ENCODE results near the gene TBCEL.
"Not testable (repeated sequence)": the region's sequence is repeated elsewhere in the genome, so short reads cannot be mapped to it uniquely, and the experiment has no call there.

TBCEL gene

GRCh38 chr11:121023848-121024751 lies at the start of gene TBCEL:
TSS of gene TBCEL (plus strand) at chr11:121024102. CDS start at chr11:121045691, 21,589 bp downstream.
- peak; percentile 90 for DNase-seq

GRCh38 chr11:120974466-120974865 lies 49.4 kb upstream of the TBCEL start:
- DNase-seq, result no peak

GRCh38 chr11:120974965-120975364 lies 48.9 kb upstream of the TBCEL start:
- DNase-seq, result no peak

GRCh38 chr11:120977266-120978137 lies 46.4 kb upstream of the TBCEL start:
- DNase-seq, result no peak

GRCh38 chr11:120978701-120979100 lies 45.2 kb upstream of the TBCEL start:
- no peak for DNase-seq

- DNase-seq, result peak; percentile 47
Observed at GRCh38 chr11:120985718-120986569, 38.0 kb upstream of the TBCEL start.

- DNase-seq, result no peak
Observed at GRCh38 chr11:120988603-120989002, 35.3 kb upstream of the TBCEL start.

- no peak for DNase-seq
Observed at GRCh38 chr11:120991830-120992686, 31.8 kb upstream of the TBCEL start.

- DNase-seq, result no peak
Observed at GRCh38 chr11:120994091-120994859, 29.6 kb upstream of the TBCEL start.

GRCh38 chr11:120995184-120995583 lies 28.7 kb upstream of the TBCEL start:
- DNase-seq, result no peak

GRCh38 chr11:120996973-120997372 lies 26.9 kb upstream of the TBCEL start:
- no peak for DNase-seq

- no peak for DNase-seq
Observed at GRCh38 chr11:120998581-120998980, 25.3 kb upstream of the TBCEL start.

- no peak for DNase-seq
Observed at GRCh38 chr11:121004206-121004840, 19.6 kb upstream of the TBCEL start.

GRCh38 chr11:121006922-121007321 lies 17.0 kb upstream of the TBCEL start:
- no peak for DNase-seq

GRCh38 chr11:121008551-121008950 lies 15.4 kb upstream of the TBCEL start:
- DNase-seq, result no peak

- DNase-seq, result no peak
Observed at GRCh38 chr11:121012091-121012490, 11.8 kb upstream of the TBCEL start.

GRCh38 chr11:121018746-121019145 lies 5.2 kb upstream of the TBCEL start:
- DNase-seq, result peak; percentile 27

GRCh38 chr11:121021718-121022117 lies 2.2 kb upstream of the TBCEL start:
- DNase-seq, result not testable (repeated sequence)

GRCh38 chr11:121024989-121025388 lies 1.1 kb downstream of the TBCEL start:
- no peak for DNase-seq

GRCh38 chr11:121029153-121029552 lies 5.3 kb downstream of the TBCEL start:
- no peak for DNase-seq
